HG02610 (cell line): ENCODE results near the gene SLC2A9.

Experiments used
- ATAC-seq: cut with Tn5 transposase; IDR thresholded peaks from one replicate; pipeline ENCODE4 v1.9.1; 2021; ENCODE audit warnings: mild to moderate bottlenecking, moderate library complexity; ENCODE audit not compliant: unreplicated experiment

SLC2A9 gene

DNA sequence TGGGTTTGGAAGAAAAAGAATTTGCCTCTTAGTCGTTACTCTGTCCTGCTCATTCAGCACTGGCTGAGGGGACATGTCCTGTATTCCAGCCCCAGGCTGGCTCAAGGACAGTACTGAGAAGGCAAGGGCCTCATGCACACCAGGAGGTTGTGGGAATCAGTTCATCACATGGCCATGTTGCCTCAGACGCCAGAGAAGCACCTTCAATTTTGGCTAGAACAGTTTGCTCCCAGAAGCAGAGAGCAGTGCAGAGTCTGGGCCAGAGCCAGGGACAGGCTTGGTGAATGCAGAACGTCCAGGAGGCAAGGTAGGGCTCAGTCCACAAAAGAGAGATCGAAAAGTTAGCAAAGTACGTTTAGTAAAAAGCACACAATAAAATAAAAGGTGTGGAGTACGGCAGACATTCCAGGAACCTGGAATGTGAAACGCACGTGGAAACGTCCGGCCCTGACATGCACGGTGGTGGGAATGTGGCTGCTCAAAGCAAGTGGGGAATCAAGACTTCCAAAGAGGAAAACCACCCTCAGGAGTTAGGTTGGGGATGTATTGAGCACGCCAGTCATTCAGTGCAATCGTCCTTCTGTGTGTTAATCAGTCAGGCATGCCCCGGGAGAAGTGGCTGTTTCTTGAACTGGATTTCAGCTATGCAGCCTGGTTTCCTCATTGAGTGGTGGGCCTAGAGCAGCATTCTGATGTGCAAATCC is 1.2 kb upstream of the SLC2A9 start:
- no peak for ATAC-seq

GRCh38 chr4:10021653-10022023 is 341 bp upstream of the SLC2A9 start:
- ATAC-seq = no peak

DNA sequence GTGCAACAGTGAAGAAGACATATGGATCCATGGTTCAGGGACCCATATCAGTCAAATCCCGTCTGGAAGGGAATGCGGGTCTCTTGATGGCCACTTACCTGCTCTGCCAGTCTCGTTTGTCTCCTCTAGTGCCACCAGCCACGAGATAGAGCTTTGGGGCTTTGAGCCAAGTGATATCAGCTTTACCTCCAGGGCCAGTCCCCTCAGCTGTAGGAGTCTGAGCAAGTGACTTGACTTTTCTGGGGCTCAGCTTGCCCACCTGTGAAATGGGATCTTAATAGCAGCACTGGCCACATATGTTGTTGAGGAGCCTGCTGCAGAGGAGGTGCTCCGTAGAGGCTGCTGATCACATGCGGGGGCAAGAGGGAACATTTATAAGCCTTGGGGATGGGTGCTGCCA is 1.2 kb downstream of the SLC2A9 start:
- ATAC-seq = no peak

- no peak for ATAC-seq
These were observed 1.7 kb downstream of the SLC2A9 start for GRCh38 chr4:10019521-10020051.

GRCh38 chr4:10018818-10019461 is 2.4 kb downstream of the SLC2A9 start:
- ATAC-seq = peak; percentile 98

DNA sequence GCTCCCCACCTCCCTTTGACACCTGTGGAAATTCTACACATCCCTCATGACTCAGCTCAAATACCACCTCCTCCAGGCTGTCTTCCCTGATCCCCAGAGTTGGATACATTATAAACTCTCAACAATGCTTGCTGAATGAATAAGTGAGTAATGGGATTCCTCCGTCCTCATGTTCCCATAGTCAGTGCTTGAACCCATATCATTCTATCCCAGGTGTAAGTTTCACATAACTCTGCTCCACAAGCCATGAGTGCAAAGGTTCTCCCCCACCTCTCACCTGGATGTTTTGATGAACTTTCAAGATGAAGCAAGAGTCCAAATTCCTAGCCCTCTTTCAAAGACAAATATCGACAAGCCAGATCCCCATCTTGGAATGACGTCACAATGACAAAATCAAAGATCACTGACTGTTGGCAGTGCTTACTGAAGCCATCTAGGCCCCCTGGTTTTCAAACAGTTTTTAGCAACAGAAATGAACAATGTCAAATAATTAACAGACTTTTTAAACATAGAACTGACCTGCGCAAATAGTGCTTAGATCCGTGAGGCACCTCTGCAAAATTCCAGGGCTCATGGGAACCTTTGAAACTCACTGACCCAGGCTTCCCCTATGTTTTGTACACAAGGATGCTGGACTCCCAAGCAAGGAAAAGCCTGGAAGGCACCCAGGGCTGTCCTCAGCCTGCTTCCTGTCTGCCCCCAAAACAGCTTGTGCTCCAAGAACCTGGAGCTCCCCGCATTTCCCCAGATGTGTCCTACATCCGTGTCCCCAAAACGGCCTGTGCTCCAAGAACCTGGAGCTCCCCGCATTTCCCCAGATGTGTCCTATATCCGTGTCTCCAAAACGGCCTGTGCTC is 4.0 kb downstream of the SLC2A9 start:
- no peak for ATAC-seq

- no peak for ATAC-seq
These were observed 5.1 kb downstream of the SLC2A9 start for GRCh38 chr4:10016169-10016568.

GRCh38 chr4:10015140-10015753 is 6.0 kb downstream of the SLC2A9 start:
- ATAC-seq = no peak

DNA sequence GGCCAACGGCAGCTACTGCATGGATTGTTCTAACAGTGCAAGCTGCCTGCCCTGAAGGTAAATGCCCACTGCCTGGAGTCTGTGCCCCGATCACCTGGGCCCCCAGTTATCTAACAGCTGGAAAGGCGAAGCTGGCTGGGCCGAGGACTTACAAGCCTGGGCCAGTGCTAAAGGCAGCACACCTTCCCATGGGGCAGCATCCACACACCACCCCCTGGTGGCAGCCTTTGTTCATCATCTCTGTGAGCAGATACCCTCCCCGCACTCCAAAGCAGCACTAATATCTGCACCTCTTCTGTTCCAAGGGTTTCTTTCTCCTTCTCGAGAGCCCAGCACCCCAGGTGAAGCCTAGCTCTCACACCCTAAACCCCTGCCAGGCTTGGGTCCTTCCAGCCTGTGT is 7.6 kb downstream of the SLC2A9 start:
- no peak for ATAC-seq

DNA sequence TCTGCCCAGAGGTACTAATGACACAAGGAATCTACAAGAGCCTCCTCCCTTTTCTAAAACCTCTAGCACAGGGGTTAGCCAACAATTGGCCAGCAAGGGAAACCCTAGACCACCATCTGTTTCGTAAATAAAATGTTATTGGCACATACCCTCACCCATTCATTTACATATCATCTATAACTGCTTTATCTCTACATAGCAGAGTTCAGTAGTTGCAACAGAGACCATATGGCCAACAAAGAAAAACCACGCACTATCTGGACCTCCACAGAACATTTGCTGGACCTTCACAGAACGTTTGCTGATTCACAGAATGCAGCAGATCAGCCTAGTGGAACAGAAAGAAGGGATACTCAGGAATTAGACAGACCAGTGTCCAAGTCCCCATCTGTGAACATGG is 9.4 kb downstream of the SLC2A9 start:
- ATAC-seq = no peak

DNA sequence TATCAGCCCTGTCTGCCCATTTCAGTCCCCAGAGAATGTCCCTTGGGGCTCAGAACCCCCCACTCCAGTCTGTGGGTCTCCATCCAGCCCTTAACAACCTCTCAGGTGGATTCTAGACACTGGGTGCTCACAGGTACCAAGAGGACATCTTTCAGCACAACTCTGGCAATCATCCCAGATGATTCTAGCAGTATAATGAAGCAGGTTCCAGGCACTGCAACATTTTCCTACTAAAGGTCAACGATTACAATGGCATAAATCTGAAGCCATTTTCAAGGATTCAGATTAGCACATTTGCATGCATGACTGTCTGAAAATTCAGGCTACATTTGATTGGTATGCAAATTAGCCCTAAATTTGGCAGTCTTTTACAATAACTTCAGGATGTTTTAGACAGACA is 10.0 kb downstream of the SLC2A9 start:
- no peak for ATAC-seq

- ATAC-seq = no peak
These were observed 11.3 kb downstream of the SLC2A9 start for GRCh38 chr4:10009861-10010500.

GRCh38 chr4:10008609-10009005 is 12.7 kb downstream of the SLC2A9 start:
- ATAC-seq = no peak

GRCh38 chr4:10007793-10008608 is 13.3 kb downstream of the SLC2A9 start:
- peak; percentile 49 for ATAC-seq

DNA sequence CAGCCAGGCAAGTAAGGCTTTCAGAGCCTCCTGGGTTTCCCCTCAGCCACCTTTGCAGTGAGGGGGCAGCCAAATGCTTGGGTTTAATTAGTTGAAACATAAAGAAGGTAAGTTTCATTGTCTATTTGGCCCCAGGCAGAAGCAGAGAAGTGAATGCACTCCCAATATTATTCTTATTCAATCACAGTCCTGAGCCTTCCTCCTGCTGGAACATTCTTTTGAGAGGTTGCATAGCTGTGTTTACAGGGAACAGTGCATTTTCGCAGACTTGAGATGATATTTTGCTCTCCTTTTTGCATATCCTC is 13.9 kb downstream of the SLC2A9 start:
- peak; percentile 36 for ATAC-seq

GRCh38 chr4:10006601-10007435 is 14.5 kb downstream of the SLC2A9 start:
- peak; percentile 26 for ATAC-seq

GRCh38 chr4:10006231-10006600 is 15.1 kb downstream of the SLC2A9 start:
- peak; percentile 29 for ATAC-seq

- no peak for ATAC-seq
These were observed 15.7 kb downstream of the SLC2A9 start for GRCh38 chr4:10005632-10006031.

DNA sequence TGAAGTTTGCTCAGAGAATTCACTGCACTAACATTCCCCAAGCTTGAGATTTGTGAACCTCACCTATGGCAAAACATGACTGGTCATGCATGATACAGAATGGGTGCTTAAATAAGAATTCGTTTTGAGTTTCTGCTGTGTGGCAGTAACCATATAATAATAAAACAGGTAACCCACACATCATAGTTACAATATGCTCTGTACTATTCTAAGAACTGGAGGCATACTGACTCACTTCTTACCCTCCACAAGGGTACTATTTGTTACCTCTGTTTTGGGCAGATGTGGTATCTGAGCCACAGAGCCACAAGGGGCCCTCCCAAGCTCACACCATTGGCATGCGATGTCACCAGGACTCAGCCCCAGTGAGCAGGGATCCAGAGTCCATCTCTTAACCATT is 17.6 kb downstream of the SLC2A9 start:
- ATAC-seq = peak; percentile 39
